Measurements from ENCODE around the gene CENPS. TPM values are rescaled to one million over a fixed set of nuclear protein-coding genes. Genes with fewer than 3 reads are reported as not detected.
"Not testable (repeated sequence)": the region's sequence is repeated elsewhere in the genome, so short reads cannot be mapped to it uniquely, and the experiment has no call there.

Gene CENPS
- total RNA-seq, 4 donors from 2014 or later: 3.3 to 15.3 (median 8.6) TPM

DNA sequence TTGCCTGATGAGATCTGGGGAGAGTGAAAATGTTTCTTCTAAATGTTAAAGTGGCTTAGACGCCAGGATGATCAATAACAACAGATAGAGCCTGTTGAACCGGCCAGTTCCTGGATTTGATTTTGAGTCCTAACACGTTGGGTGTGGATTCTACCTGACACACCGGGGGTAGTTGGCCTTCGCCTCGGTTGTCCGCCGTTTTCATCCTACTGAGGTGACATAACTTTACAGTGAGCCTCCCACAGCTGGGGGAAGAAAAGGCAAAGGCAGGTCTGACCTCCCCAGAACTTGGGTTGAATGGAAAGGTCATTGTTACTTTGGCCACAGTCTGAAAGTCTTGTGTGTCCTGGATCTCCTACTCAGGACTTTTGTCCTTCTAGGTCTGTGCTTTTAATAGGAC is 30.2 kb upstream of the CENPS start:
- Histone ChIP-seq H3K27ac (peak overlapping the region in 3 of 4 donors; percentile 82 to 92 (median 87)), H3K27me3 (no peaks in the 10 kb centered on the region)
- WGBS, 2 donors: 27 to 37% methylated on average over 8 of the region's 8 CpGs

GRCh38 chr1:10401281-10401680 is 29.0 kb upstream of the CENPS start:
- WGBS, 2 donors: 27 to 50% methylated on average over 1 of the region's 1 CpG
- no peaks in the 10 kb centered on the region for H3K27me3 ChIP-seq
- TF ChIP-seq CTCF (IDR thresholded peaks at IDR 0.05) (no peak), EP300 (IDR thresholded peaks at IDR 0.05) (no peak), POLR2A (IDR thresholded peaks at IDR 0.05) (no peak)
- no peaks in the 10 kb centered on the region for H3K9me3 ChIP-seq
- H3K36me3 ChIP-seq: peaks cover 0 to 46% (median 17%) of the 10 kb centered on the region in 3 donors
- DNase-seq (ENCODE audit: low spot score in 2 of 2): no peak
- peaks cover 0 to 38% (median 10%) of the 10 kb centered on the region in 4 donors for H3K4me1 ChIP-seq
- H3K4me3 ChIP-seq: no peak overlapping the region
- peak overlapping the region in 1 of 4 donors; percentile 87 for H3K27ac ChIP-seq

More for the DNA sequence above, 30.2 kb upstream of the CENPS start:
- Histone ChIP-seq H3K9me3 (no peaks in the 10 kb centered on the region), H3K36me3 (peaks cover 0 to 33% (median 7%) of the 10 kb centered on the region in 3 donors), H3K4me1 (peaks cover 0 to 38% (median 10%) of the 10 kb centered on the region in 4 donors), H3K4me3 (peak overlapping the region; percentile 72 to 87 (median 84))
- TF ChIP-seq EP300 (IDR thresholded peaks at IDR 0.05): no peak
- no peak for TF ChIP-seq POLR2A (IDR thresholded peaks at IDR 0.05)
- TF ChIP-seq CTCF (IDR thresholded peaks at IDR 0.05): no peak
- DNase-seq (ENCODE audit: low spot score in 2 of 2): peak in 1 of 2 donors; percentile 7

DNA sequence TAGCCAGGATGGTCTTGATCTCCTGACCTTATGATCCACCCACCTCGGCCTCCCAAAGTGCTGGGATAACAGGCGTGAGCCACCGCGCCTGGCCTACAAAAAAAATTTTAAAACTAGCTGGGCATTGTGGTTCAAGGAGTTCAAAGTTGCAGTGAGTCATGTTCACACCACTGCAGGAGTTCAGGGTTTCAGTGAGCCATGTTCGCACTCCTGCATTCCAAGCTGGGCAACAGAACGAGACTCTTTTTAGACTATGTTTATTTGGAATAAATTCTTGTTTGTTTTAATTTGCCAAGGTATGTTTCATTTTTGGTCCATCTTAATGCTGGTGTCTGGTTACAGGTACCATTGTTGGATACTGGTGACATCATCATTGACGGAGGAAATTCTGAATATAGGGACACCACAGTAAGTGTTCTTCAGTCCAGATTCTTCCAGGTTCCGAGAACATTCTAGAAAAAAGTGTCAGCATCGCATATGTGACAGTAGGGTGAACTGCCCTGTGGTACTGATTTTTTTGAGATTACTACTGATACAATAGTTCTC is 27.4 kb upstream of the CENPS start:
- Histone ChIP-seq H3K27ac (no peak overlapping the region), H3K4me1 (peaks cover 0 to 32% (median 9%) of the 10 kb centered on the region in 4 donors), H3K9me3 (no peaks in the 10 kb centered on the region), H3K36me3 (peaks cover 0 to 61% (median 26%) of the 10 kb centered on the region in 3 donors), H3K27me3 (no peaks in the 10 kb centered on the region), H3K4me3 (no peak overlapping the region)
- DNase-seq (ENCODE audit: low spot score in 2 of 2): no peak
- TF ChIP-seq POLR2A (IDR thresholded peaks at IDR 0.05): no peak
- TF ChIP-seq CTCF (IDR thresholded peaks at IDR 0.05): no peak
- no peak for TF ChIP-seq EP300 (IDR thresholded peaks at IDR 0.05)
- 95% methylated on average over 9 of the region's 9 CpGs for WGBS, 2 donors

- no peak for DNase-seq (ENCODE audit: low spot score in 2 of 2)
- 90 to 97% methylated on average over 2 of the region's 2 CpGs for WGBS, 2 donors
- no peak overlapping the region for H3K4me3 ChIP-seq
- H3K27me3 ChIP-seq: no peaks in the 10 kb centered on the region
- no peak for TF ChIP-seq CTCF (IDR thresholded peaks at IDR 0.05)
- TF ChIP-seq POLR2A (IDR thresholded peaks at IDR 0.05): no peak
- TF ChIP-seq EP300 (IDR thresholded peaks at IDR 0.05): no peak
- no peak overlapping the region for H3K27ac ChIP-seq
- H3K9me3 ChIP-seq: no peaks in the 10 kb centered on the region
- H3K36me3 ChIP-seq: peaks cover 4 to 97% (median 32%) of the 10 kb centered on the region in 3 donors
- H3K4me1 ChIP-seq: no peaks in the 10 kb centered on the region
Measured at GRCh38 chr1:10407201-10407600, 23.0 kb upstream of the CENPS start.

DNA sequence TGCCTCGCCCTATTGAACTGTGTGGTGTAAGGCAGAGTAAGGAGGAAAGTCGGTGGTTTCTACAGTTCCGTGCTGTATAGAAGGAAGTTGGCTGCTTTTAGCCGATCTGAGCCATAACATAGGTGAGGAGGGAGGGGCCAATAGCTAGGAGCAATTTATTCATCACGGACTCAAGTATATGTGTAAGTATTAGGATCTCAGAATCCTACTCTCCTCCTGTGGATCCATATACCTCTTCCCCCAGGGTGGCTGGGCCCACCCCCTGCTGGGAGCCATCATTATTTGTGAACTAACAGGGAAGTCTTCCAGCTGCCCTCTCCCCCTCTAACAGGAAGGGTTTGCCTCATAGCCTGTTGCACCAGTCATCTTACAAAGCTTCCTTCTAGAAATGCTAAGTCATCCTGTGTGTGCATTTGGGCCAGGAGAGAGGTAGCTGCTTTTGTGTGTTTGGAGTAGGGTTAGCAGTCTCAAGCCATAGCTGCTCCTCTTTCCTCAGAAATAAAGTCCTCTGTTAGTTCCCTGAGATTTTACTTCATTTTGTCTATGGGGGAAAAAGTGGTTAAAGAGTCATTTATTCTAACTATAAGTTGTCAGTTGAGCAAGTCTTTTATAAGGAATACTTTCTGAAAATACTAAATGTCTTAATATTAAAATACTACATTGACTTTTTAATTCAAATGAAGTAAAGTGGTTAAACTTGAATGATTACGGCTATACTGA is 14.9 kb upstream of the CENPS start:
- H3K27me3 ChIP-seq: no peaks in the 10 kb centered on the region
- DNase-seq (ENCODE audit: low spot score in 2 of 2): peak in 1 of 2 donors; percentile 20
- no peaks in the 10 kb centered on the region for H3K9me3 ChIP-seq
- H3K36me3 ChIP-seq: peaks cover 0 to 98% (median 26%) of the 10 kb centered on the region in 3 donors
- no peak overlapping the region for H3K4me3 ChIP-seq
- no peaks in the 10 kb centered on the region for H3K4me1 ChIP-seq
- 79 to 83% methylated on average over 6 of the region's 6 CpGs for WGBS, 2 donors
- H3K27ac ChIP-seq: no peak overlapping the region
- no peak for TF ChIP-seq CTCF (IDR thresholded peaks at IDR 0.05)
- TF ChIP-seq EP300 (IDR thresholded peaks at IDR 0.05): peak in 1 of 2 donors; percentile 28
- no peak for TF ChIP-seq POLR2A (IDR thresholded peaks at IDR 0.05)

GRCh38 chr1:10415967-10416366 is 14.3 kb upstream of the CENPS start:
- not testable (repeated sequence) for H3K27me3 ChIP-seq; H3K9me3 ChIP-seq; H3K4me3 ChIP-seq; H3K4me1 ChIP-seq; DNase-seq (ENCODE audit: low spot score in 2 of 2)
- 96 to 97% methylated on average over 1 of the region's 1 CpG for WGBS, 2 donors
- Histone ChIP-seq H3K27ac (peak overlapping the region in 1 of 4 donors; percentile 40), H3K36me3 (peaks cover 0 to 100% (median 26%) of the 10 kb centered on the region in 3 donors)

DNA sequence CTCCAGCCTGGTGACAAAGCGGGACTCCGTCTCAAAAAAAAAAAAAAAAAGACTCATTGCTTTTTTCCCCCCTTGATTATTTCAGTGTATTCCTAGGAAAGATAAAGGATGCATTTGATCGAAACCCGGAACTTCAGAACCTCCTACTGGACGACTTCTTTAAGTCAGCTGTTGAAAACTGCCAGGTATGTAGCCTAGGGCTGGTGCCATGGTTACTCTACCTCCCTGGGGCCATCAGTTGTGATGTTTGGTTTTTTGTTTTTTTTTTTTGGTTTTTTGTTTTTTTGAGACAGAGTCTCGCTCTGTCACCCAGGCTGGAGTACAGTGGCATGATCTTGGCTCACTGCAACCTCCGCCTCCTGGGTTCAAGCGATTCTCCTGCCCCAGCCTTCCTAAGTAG is 11.5 kb upstream of the CENPS start:
- not testable (repeated sequence) for H3K27me3 ChIP-seq; H3K4me1 ChIP-seq; H3K27ac ChIP-seq; H3K9me3 ChIP-seq; H3K4me3 ChIP-seq; DNase-seq (ENCODE audit: low spot score in 2 of 2)
- WGBS, 2 donors: 90 to 93% methylated on average over 8 of the region's 8 CpGs
- peaks cover 0 to 82% (median 20%) of the 10 kb centered on the region in 3 donors for H3K36me3 ChIP-seq

Measured in tibial nerve (tissue), 4 donors.